Measurements from ENCODE around the gene PRMT2.
"Not testable (repeated sequence)": the region's sequence is repeated elsewhere in the genome, so short reads cannot be mapped to it uniquely, and the experiment has no call there.

The PRMT2 gene

DNA sequence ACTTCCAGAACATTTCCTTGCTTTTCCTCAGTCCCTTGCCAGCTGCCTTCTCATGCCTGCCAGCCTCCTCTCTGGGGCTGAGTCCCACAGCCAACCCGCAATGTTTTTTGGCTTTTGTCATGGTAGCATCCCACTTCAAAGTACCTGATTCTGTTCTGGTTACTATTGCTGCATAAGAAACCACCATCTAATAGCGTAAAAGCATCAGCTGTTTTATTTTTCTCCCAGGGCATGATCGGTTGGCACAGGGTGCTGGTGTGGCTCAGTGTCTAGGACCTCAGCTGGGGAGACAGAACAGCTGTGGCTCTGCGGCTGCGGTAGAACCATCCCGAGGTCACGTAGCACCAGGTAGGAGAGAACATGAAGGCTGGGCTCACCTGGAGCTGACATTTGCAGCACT is 8.9 kb upstream of the PRMT2 start:
- no peak for DNase-seq (ENCODE audit: low read depth, low spot score)
- POLR2A ChIA-PET: no interaction called here
- H3K4me3 ChIP-seq (ENCODE audit: low read depth, low read length): no peak overlapping the region
- CTCF ChIA-PET: interaction anchor here (0.9 kb wide), 1 partner anchor 8 kb away, joined by 3 read pairs; no protein-coding TSS in a partner anchor
- TF ChIP-seq, protein P1, sequence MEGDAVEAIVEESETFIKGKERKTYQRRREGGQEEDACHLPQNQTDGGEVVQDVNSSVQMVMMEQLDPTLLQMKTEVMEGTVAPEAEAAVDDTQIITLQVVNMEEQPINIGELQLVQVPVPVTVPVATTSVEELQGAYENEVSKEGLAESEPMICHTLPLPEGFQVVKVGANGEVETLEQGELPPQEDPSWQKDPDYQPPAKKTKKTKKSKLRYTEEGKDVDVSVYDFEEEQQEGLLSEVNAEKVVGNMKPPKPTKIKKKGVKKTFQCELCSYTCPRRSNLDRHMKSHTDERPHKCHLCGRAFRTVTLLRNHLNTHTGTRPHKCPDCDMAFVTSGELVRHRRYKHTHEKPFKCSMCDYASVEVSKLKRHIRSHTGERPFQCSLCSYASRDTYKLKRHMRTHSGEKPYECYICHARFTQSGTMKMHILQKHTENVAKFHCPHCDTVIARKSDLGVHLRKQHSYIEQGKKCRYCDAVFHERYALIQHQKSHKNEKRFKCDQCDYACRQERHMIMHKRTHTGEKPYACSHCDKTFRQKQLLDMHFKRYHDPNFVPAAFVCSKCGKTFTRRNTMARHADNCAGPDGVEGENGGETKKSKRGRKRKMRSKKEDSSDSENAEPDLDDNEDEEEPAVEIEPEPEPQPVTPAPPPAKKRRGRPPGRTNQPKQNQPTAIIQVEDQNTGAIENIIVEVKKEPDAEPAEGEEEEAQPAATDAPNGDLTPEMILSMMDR (IDR thresholded peaks at IDR 0.05; ENCODE audit: insufficient read depth, low read length, missing control alignments): no peak

DNA sequence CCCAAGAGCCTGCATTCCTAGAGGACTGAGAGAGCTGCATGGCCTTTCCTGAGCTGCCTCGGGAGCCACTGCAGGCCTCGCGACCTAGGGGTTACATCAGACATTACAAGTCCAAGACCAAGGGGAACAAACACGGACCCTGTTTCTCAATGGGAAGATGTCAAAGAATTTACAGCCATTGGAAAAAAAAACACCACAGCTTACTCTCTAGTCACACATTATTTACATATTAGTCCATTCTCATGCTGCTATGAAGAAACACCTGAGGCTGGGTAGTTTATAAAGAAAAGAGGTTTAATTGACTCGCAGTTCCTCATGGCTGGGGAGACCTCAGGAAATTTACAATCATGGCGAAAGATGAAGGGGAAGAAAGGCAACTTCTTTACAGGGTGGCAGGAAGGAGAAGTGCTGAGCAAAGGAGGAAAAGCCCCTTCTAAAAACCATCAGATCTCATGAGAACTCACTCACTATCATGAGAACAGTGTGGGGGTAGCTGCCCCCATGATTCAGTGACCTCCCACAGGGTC is 8.4 kb upstream of the PRMT2 start:
- ChIA-PET CTCF (no interaction called here), POLR2A (no interaction called here)
- TF ChIP-seq, protein P1 (IDR thresholded peaks at IDR 0.05; ENCODE audit: insufficient read depth, low read length, missing control alignments): no peak
- DNase-seq (ENCODE audit: low read depth, low spot score): no peak
- H3K4me3 ChIP-seq (ENCODE audit: low read depth, low read length): no peak overlapping the region

DNA sequence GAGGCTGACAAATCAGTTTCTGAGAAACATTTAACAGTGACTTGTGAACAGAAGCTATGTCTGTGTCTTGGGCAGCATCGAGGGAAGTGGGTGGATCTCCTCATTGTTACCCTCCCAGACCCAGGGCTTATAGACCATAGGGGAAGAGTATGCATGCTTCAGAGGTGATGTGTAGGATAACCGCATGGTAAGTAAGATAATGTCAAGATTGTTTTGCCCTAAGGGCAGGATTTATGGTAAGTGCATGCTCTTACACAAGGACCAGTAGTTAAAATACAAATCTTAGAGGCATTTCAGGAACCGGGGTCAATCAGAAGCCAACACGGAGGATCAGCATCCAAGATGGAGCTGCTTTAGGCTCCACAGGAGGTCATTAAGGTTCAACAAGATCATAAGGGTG is 7.7 kb upstream of the PRMT2 start:
- ChIA-PET POLR2A (no interaction called here), CTCF (interaction anchor here (1.5 kb wide), 1 partner anchor 20 kb away, joined by 4 read pairs; no protein-coding TSS in a partner anchor)
- no peak overlapping the region for H3K4me3 ChIP-seq (ENCODE audit: low read depth, low read length)
- TF ChIP-seq, protein P1 (IDR thresholded peaks at IDR 0.05; ENCODE audit: insufficient read depth, low read length, missing control alignments): no peak
- DNase-seq (ENCODE audit: low read depth, low spot score): no peak

DNA sequence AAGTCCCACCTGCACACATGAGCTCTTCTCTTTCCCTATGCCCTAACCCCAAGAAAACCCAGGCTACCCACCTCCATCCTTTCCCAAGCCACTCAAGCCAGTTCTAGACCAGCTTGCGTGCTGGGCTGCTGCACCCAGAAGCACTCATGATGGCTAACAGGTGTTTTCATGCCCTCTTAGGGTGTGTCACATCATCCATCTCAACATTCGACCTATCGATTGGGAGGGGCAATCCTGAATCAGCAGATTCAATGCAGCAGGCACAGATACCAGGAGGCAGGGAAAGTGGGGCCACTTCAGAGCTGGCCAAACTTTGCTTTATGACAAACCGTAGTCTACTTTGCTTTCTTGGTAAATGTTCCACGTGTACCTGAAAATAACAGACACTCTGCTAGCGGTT is 6.6 kb upstream of the PRMT2 start:
- ChIA-PET POLR2A (no interaction called here), CTCF (interaction anchor here (1.2 to 1.5 kb wide), 2 partner anchors 18 to 21 kb away, joined by 3 to 4 read pairs; no protein-coding TSS in a partner anchor)
- H3K4me3 ChIP-seq (ENCODE audit: low read depth, low read length): no peak overlapping the region
- TF ChIP-seq, protein P1 (IDR thresholded peaks at IDR 0.05; ENCODE audit: insufficient read depth, low read length, missing control alignments): no peak
- DNase-seq (ENCODE audit: low read depth, low spot score): no peak

DNA sequence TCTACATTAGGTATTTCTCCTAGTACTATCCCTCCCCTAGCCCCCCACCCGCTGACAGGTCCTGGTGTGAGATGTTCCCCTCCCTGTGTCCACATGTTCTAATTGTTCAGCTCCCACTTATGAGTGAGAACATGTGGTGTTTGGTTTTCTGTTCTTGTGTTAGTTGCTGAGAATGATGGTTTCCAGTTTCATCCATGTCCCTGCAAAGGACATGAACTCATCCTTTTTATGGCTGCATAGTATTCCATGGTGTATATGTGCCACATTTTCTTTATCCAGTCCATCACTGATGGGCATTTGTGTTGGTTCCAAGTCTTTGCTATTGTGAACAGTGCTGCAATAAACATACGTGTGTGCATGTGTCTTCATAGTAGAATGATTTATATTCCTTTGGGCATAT is 4.6 kb upstream of the PRMT2 start:
- CTCF ChIA-PET; H3K4me3 ChIP-seq (ENCODE audit: low read depth, low read length); DNase-seq (ENCODE audit: low read depth, low spot score); POLR2A ChIA-PET: not testable (repeated sequence)

DNA sequence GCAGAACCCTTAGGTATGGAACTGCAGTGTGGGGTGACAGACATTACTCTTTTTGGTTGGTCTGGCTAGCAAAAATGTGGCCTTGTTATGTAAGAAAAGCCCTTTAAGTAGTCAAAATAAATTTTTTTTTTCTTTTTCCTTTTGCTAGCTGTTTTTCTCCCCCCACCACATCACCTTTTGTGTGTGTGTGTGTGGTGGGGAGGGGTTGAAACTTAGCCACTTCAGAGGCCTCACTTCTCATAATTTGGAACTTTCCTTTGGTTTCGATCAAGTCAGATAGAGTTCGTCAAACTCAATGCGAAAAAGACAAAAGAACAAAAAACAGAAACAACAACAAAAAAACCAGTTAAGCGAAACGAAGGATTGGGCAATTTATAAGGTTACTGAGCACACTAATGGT is 1.9 kb upstream of the PRMT2 start:
- POLR2A ChIA-PET: no interaction called here
- no peak for DNase-seq (ENCODE audit: low read depth, low spot score)
- H3K4me3 ChIP-seq (ENCODE audit: low read depth, low read length): no peak overlapping the region
- CTCF ChIA-PET: interaction anchor here (1.2 to 2.4 kb wide), 4 partner anchors 12 to 308 kb away, joined by 4 to 10 read pairs (median 4); a partner anchor contains a TSS
- TF ChIP-seq, protein P1 (IDR thresholded peaks at IDR 0.05; ENCODE audit: insufficient read depth, low read length, missing control alignments): no peak

DNA sequence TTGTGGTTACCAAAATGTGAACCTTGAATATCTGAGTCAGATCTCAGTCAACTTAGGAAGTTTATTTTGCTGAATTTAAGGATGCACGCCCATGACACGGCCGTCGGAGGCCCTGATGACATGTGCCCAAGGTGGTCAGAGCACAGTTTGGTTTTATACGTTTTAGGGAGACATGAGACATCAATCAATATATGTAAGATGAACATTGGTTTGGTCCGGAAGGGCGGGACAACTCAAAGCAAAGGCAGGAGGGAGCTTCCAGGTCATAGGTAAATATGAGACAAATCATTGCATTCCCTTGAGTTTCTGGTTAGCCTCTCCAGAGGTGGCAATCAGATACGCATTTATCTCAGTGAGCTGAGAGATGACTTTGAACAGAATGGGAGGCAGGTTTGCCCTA is 1.0 kb upstream of the PRMT2 start:
- POLR2A ChIA-PET: no interaction called here
- no peak for DNase-seq (ENCODE audit: low read depth, low spot score)
- TF ChIP-seq, protein P1 (IDR thresholded peaks at IDR 0.05; ENCODE audit: insufficient read depth, low read length, missing control alignments): no peak
- CTCF ChIA-PET: interaction anchor here (0.8 to 2.4 kb wide), 8 partner anchors 8 to 309 kb away, joined by 3 to 10 read pairs (median 4); a partner anchor contains a TSS
- peak overlapping the region; percentile 100 for H3K4me3 ChIP-seq (ENCODE audit: low read depth, low read length)
